ENCODE results near the gene NGRN. TPM values are rescaled to one million over a fixed set of nuclear protein-coding genes. Genes with fewer than 3 reads are reported as not detected.

NGRN gene
- total RNA-seq, 1 donor from 2014 or later = 94.0 TPM

DNA sequence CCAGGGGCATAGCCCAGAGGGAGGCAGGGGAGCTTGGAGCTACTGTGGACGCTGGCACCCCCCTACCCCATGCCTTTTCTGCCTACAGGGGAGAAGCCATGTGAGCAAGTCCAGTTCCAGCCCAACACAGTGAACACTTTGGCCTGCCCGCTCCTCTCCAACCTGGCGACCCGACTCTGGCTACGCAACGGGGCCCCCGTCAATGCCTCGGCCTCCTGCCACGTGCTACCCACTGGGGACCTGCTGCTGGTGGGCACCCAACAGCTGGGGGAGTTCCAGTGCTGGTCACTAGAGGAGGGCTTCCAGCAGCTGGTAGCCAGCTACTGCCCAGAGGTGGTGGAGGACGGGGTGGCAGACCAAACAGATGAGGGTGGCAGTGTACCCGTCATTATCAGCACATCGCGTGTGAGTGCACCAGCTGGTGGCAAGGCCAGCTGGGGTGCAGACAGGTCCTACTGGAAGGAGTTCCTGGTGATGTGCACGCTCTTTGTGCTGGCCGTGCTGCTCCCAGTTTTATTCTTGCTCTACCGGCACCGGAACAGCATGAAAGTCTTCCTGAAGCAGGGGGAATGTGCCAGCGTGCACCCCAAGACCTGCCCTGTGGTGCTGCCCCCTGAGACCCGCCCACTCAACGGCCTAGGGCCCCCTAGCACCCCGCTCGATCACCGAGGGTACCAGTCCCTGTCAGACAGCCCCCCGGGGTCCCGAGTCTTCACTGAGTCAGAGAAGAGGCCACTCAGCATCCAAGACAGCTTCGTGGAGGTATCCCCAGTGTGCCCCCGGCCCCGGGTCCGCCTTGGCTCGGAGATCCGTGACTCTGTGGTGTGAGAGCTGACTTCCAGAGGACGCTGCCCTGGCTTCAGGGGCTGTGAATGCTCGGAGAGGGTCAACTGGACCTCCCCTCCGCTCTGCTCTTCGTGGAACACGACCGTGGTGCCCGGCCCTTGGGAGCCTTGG is 37.4 kb upstream of the NGRN start:
- H3K27me3 Mint-ChIP-seq (ENCODE audit: low read depth) = no peaks in the 10 kb centered on the region
- peaks cover 11% of the 10 kb centered on the region for H3K36me3 Mint-ChIP-seq (ENCODE audit: low read depth)
- peaks cover 16% of the 10 kb centered on the region for H3K4me1 Mint-ChIP-seq (ENCODE audit: low read depth)
- H3K4me3 Mint-ChIP-seq (ENCODE audit: unreplicated experiment) = no peak overlapping the region
- no peak overlapping the region for H3K27ac Mint-ChIP-seq (ENCODE audit: unreplicated experiment)
- H3K9me3 Mint-ChIP-seq (ENCODE audit: low read depth) = no peaks in the 10 kb centered on the region
- no peak for DNase-seq (ENCODE audit: low spot score)
- TF ChIP-seq, protein P1, sequence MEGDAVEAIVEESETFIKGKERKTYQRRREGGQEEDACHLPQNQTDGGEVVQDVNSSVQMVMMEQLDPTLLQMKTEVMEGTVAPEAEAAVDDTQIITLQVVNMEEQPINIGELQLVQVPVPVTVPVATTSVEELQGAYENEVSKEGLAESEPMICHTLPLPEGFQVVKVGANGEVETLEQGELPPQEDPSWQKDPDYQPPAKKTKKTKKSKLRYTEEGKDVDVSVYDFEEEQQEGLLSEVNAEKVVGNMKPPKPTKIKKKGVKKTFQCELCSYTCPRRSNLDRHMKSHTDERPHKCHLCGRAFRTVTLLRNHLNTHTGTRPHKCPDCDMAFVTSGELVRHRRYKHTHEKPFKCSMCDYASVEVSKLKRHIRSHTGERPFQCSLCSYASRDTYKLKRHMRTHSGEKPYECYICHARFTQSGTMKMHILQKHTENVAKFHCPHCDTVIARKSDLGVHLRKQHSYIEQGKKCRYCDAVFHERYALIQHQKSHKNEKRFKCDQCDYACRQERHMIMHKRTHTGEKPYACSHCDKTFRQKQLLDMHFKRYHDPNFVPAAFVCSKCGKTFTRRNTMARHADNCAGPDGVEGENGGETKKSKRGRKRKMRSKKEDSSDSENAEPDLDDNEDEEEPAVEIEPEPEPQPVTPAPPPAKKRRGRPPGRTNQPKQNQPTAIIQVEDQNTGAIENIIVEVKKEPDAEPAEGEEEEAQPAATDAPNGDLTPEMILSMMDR (IDR thresholded peaks at IDR 0.05) = no peak

DNA sequence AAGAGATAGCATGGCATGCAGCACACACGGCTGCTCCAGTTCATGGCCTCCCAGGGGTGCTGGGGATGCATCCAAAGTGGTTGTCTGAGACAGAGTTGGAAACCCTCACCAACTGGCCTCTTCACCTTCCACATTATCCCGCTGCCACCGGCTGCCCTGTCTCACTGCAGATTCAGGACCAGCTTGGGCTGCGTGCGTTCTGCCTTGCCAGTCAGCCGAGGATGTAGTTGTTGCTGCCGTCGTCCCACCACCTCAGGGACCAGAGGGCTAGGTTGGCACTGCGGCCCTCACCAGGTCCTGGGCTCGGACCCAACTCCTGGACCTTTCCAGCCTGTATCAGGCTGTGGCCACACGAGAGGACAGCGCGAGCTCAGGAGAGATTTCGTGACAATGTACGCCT is 36.5 kb upstream of the NGRN start:
- Mint-ChIP-seq H3K9me3 (ENCODE audit: low read depth) (no peaks in the 10 kb centered on the region), H3K36me3 (ENCODE audit: low read depth) (peaks cover 11% of the 10 kb centered on the region)

DNA sequence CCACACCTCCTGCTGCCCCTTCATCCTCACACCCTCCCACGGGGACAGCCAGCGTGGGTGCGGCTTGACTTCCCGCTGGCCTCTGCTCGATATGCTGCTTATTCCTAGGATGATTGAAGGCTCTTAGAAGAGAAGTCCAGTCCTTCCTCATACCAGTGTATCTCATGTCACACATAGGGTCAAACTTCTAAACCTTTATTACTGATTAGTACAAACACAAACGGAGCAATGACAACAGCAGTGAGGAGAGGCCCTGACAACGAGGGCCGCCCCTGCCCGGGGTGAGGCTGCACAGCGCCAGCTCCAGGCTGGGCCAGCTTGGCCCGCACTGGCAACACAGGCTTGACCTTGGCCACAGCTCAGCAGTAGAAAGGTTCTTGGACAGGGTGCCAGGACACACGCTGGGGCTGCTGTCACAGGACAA is 35.4 kb upstream of the NGRN start:
- Mint-ChIP-seq H3K36me3 (ENCODE audit: low read depth) (peaks cover 11% of the 10 kb centered on the region), H3K9me3 (ENCODE audit: low read depth) (no peaks in the 10 kb centered on the region), H3K4me1 (ENCODE audit: low read depth) (peaks cover 24% of the 10 kb centered on the region), H3K27ac (ENCODE audit: unreplicated experiment) (no peak overlapping the region), H3K4me3 (ENCODE audit: unreplicated experiment) (no peak overlapping the region), H3K27me3 (ENCODE audit: low read depth) (no peaks in the 10 kb centered on the region)
- TF ChIP-seq, protein P1 (IDR thresholded peaks at IDR 0.05) = no peak
- DNase-seq (ENCODE audit: low spot score) = no peak

More for the DNA sequence above, 36.5 kb upstream of the NGRN start:
- H3K27me3 Mint-ChIP-seq (ENCODE audit: low read depth) = no peaks in the 10 kb centered on the region
- no peak overlapping the region for H3K4me3 Mint-ChIP-seq (ENCODE audit: unreplicated experiment)
- H3K4me1 Mint-ChIP-seq (ENCODE audit: low read depth) = peaks cover 16% of the 10 kb centered on the region
- DNase-seq (ENCODE audit: low spot score) = no peak
- TF ChIP-seq, protein P1 (IDR thresholded peaks at IDR 0.05) = no peak
- H3K27ac Mint-ChIP-seq (ENCODE audit: unreplicated experiment) = no peak overlapping the region

DNA sequence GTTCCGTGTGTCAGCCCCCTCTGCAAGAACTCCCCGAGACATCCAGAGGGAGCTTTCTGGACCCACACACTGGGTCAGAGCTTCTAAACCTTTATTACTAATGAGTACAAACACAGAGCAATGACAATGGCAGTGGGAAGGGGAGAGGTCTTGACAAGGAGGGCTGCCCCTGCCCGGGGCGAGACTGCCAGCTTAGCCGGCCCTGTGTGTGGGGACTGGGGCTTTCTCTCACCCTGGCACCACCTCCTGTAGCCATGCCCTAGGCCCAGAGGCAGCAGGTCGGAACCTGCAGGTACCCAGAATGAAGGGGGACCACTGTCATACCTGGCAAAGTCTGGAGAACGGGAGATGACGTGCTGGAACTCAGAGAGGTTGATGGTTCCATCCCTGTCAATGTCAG is 34.9 kb upstream of the NGRN start:
- no peak overlapping the region for H3K27ac Mint-ChIP-seq (ENCODE audit: unreplicated experiment)
- H3K27me3 Mint-ChIP-seq (ENCODE audit: low read depth) = no peaks in the 10 kb centered on the region
- no peak overlapping the region for H3K4me3 Mint-ChIP-seq (ENCODE audit: unreplicated experiment)
- H3K4me1 Mint-ChIP-seq (ENCODE audit: low read depth) = peaks cover 25% of the 10 kb centered on the region
- H3K36me3 Mint-ChIP-seq (ENCODE audit: low read depth) = peaks cover 11% of the 10 kb centered on the region
- no peak for DNase-seq (ENCODE audit: low spot score)
- TF ChIP-seq, protein P1 (IDR thresholded peaks at IDR 0.05) = no peak
- H3K9me3 Mint-ChIP-seq (ENCODE audit: low read depth) = no peaks in the 10 kb centered on the region

DNA sequence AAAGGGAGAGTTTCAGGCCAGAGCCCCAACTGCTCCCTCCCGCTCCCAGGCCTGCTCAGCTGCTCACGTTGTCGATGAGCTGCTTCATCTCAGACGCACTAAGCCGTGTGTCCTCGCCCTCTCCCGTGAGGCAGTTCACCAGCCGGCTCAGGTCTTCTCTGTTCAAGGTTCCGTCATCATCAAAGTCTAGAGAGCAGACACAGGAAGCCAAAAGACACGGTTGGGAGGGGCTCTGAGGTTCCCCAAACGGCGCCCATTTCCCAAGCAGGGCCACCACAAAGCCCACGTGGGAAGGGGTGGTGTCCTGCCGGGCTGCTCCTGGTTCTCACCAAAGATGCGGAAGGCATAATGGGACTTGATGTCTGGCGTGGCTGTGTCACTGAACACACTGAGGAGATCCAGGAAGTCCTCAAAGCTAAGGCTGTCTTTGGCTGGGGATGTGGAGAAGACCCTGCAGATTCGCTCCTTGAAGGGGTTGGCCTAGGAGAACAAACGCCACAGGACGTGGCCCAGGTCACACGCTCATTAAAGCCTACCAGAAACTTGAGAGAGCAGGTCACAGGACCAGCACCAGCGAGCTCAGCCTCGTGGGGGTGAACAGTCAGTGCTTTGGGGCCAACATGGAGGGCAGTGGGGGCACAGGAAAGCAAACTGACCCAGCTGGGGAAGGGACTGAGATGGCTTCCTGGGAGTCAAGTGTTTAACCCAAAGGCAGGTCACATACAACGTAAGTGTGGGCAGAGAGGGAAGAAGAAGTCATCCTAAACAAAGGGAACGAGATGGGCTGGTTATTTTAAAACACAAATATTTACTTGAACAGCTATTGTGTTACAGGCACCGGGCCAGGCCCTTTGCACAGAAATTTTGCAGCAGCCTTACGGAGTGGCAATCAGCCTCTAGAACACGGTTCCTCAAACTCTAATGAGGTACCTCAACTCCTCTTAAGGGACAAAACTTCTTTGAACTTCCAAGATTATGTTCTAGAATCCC is 34.1 kb upstream of the NGRN start:
- Mint-ChIP-seq H3K27ac (ENCODE audit: unreplicated experiment) (no peak overlapping the region), H3K9me3 (ENCODE audit: low read depth) (no peaks in the 10 kb centered on the region), H3K4me3 (ENCODE audit: unreplicated experiment) (no peak overlapping the region), H3K36me3 (ENCODE audit: low read depth) (peaks cover 11% of the 10 kb centered on the region), H3K27me3 (ENCODE audit: low read depth) (no peaks in the 10 kb centered on the region), H3K4me1 (ENCODE audit: low read depth) (peaks cover 25% of the 10 kb centered on the region)
- no peak for DNase-seq (ENCODE audit: low spot score)
- TF ChIP-seq, protein P1 (IDR thresholded peaks at IDR 0.05) = no peak
